ENCODE measurements around the gene DICER1. TPM values are rescaled to one million over a fixed set of nuclear protein-coding genes. Genes with fewer than 3 reads are reported as not detected.
"Not testable (repeated sequence)": the region's sequence is repeated elsewhere in the genome, so short reads cannot be mapped to it uniquely, and the experiment has no call there.

The DICER1 gene
- total RNA-seq, 1 donor from 2014 or later, result 296 TPM

- DNase-seq, result no peak
These were observed 6.4 kb downstream of the DICER1 start for GRCh38 chr14:95150910-95151309.

GRCh38 chr14:95149441-95149840 lies 7.9 kb downstream of the DICER1 start:
- DNase-seq, result no peak

- DNase-seq, result no peak
These were observed 9.7 kb downstream of the DICER1 start for GRCh38 chr14:95147597-95147996.

- no peak for DNase-seq
These were observed 11.1 kb downstream of the DICER1 start for GRCh38 chr14:95146079-95146771.

- DNase-seq, result no peak
These were observed 12.5 kb downstream of the DICER1 start for GRCh38 chr14:95144849-95145248.

GRCh38 chr14:95143808-95144620 lies 13.3 kb downstream of the DICER1 start:
- no peak for DNase-seq

- DNase-seq, result no peak
These were observed 15.1 kb downstream of the DICER1 start for GRCh38 chr14:95142208-95142607.

GRCh38 chr14:95141684-95142083 lies 15.6 kb downstream of the DICER1 start:
- no peak for DNase-seq

GRCh38 chr14:95140060-95140858 lies 17.1 kb downstream of the DICER1 start:
- DNase-seq, result no peak

GRCh38 chr14:95138876-95139275 lies 18.5 kb downstream of the DICER1 start:
- no peak for DNase-seq

- not testable (repeated sequence) for DNase-seq
These were observed 18.9 kb downstream of the DICER1 start for GRCh38 chr14:95138455-95138854.

GRCh38 chr14:95137804-95138167 lies 19.5 kb downstream of the DICER1 start:
- DNase-seq, result no peak

- no peak for DNase-seq
These were observed 20.0 kb downstream of the DICER1 start for GRCh38 chr14:95137164-95137803.

GRCh38 chr14:95136631-95137030 lies 20.7 kb downstream of the DICER1 start:
- DNase-seq, result no peak

GRCh38 chr14:95134304-95134933 lies 22.9 kb downstream of the DICER1 start:
- DNase-seq, result no peak

- no peak for DNase-seq
These were observed 24.0 kb downstream of the DICER1 start for GRCh38 chr14:95133282-95133681.

- no peak for DNase-seq
These were observed 24.6 kb downstream of the DICER1 start for GRCh38 chr14:95132760-95133159.

- DNase-seq, result no peak
These were observed 26.8 kb downstream of the DICER1 start for GRCh38 chr14:95130549-95130948.

- DNase-seq, result no peak
These were observed 29.2 kb downstream of the DICER1 start for GRCh38 chr14:95128140-95128539.

GRCh38 chr14:95127531-95127911 lies 29.8 kb downstream of the DICER1 start:
- DNase-seq, result no peak

GRCh38 chr14:95126906-95127530 lies 30.3 kb downstream of the DICER1 start:
- no peak for DNase-seq

- no peak for DNase-seq
These were observed 31.4 kb downstream of the DICER1 start for GRCh38 chr14:95125915-95126314.

Data from occipital lobe (tissue), 2 donors.